Measurements from ENCODE around the gene PLEKHA3. TPM values are rescaled to one million over a fixed set of nuclear protein-coding genes. Genes with fewer than 3 reads are reported as not detected.

Gene PLEKHA3
- total RNA-seq, 2 experiments from 2014 or later, result 28.9 to 29.4 TPM

GRCh38 chr2:178542161-178542560 lies 61.9 kb downstream of the PLEKHA3 start:
- Mint-ChIP-seq H3K4me3 (no peak overlapping the region), H3K4me1 (peaks cover 6% of the 10 kb centered on the region), H3K27ac (no peak overlapping the region), H3K27me3 (no peaks in the 10 kb centered on the region), H3K9me3 (no peaks in the 10 kb centered on the region), H3K36me3 (peaks cover 51% of the 10 kb centered on the region)
- no peak for DNase-seq
- POLR2A ChIA-PET, result no interaction called here
- ATAC-seq (ENCODE audit: low read depth), result no peak

GRCh38 chr2:178542569-178542968 lies 62.3 kb downstream of the PLEKHA3 start:
- H3K27ac Mint-ChIP-seq, result no peak overlapping the region
- ATAC-seq (ENCODE audit: low read depth) (no peak), DNase-seq (no peak)
- peaks cover 6% of the 10 kb centered on the region for H3K4me1 Mint-ChIP-seq
- no peaks in the 10 kb centered on the region for H3K9me3 Mint-ChIP-seq
- no peak overlapping the region for H3K4me3 Mint-ChIP-seq
- H3K36me3 Mint-ChIP-seq, result peaks cover 52% of the 10 kb centered on the region
- POLR2A ChIA-PET, result no interaction called here
- no peaks in the 10 kb centered on the region for H3K27me3 Mint-ChIP-seq

- ATAC-seq (ENCODE audit: low read depth) (no peak), DNase-seq (no peak)
- Mint-ChIP-seq H3K27me3 (no peaks in the 10 kb centered on the region), H3K4me3 (no peak overlapping the region), H3K27ac (no peak overlapping the region), H3K36me3 (peaks cover 65% of the 10 kb centered on the region), H3K4me1 (peaks cover 8% of the 10 kb centered on the region), H3K9me3 (peaks cover 2% of the 10 kb centered on the region)
- POLR2A ChIA-PET, result no interaction called here
These were observed 70.1 kb downstream of the PLEKHA3 start for GRCh38 chr2:178550352-178550751.

GRCh38 chr2:178553047-178553446 lies 72.8 kb downstream of the PLEKHA3 start:
- peaks cover 10% of the 10 kb centered on the region for H3K4me1 Mint-ChIP-seq
- ATAC-seq (ENCODE audit: low read depth), result no peak
- no peak overlapping the region for H3K4me3 Mint-ChIP-seq
- H3K27ac Mint-ChIP-seq, result no peak overlapping the region
- H3K9me3 Mint-ChIP-seq, result peaks cover 4% of the 10 kb centered on the region
- peaks cover 58% of the 10 kb centered on the region for H3K36me3 Mint-ChIP-seq
- POLR2A ChIA-PET, result no interaction called here
- H3K27me3 Mint-ChIP-seq, result no peaks in the 10 kb centered on the region
- DNase-seq, result no peak

Other genes with a start within 250 kb of the PLEKHA3 start
- gene PRKRA, start 29.3 kb upstream of the PLEKHA3 start, total RNA-seq, result 10 to 100 TPM; 43.6 to 47.1 TPM
- 1 to 10 TPM; 2.3 to 2.5 TPM for gene PJVK, start 29.1 kb upstream of the PLEKHA3 start, total RNA-seq
- 1 to 10 TPM; 1.8 to 2.4 TPM for gene FKBP7, start 1.9 kb upstream of the PLEKHA3 start, total RNA-seq

Measured in activated naive CD8-positive, alpha-beta T cell treated with anti-CD3 and anti-CD28 coated beads, Interleukin-2, amount 10 ng/mL, durations not matched to agents 7 days and 5 days (primary cell).